ENCODE data around the gene COQ5.

COQ5 gene

GRCh38 chr12:120466560-120467315 is 62.2 kb downstream of the COQ5 start:
- peak; percentile 64 for TF ChIP-seq CTCF (IDR thresholded peaks at IDR 0.05; ENCODE audit: low read length, missing control alignments)
- peak; percentile 57 for DNase-seq (ENCODE audit: low read depth)
- H3K4me3 ChIP-seq (replicated peaks; ENCODE audit: low read depth, low read length) = no peak overlapping the region

DNA sequence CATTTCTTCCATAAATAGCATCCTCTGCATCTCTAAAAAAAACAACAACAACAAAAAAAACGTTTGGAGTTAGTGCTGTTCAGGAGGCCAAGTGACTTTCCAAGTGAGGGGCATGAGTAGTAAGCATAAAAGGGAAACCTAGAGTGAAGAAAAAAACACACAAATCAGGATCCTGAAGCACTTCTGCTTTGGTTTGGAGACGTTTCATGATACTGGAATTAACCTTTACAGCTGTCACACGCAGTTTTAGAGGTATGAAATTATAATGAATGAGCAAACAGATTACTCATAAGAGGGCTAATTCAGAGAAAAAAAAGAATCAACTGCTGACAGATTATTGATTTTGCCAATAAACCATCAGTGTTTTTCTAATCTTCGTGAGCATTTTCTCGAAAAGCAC is 63.2 kb downstream of the COQ5 start:
- no peak for DNase-seq (ENCODE audit: low read depth)
- no peak overlapping the region for H3K4me3 ChIP-seq (replicated peaks; ENCODE audit: low read depth, low read length)
- TF ChIP-seq CTCF (IDR thresholded peaks at IDR 0.05; ENCODE audit: low read length, missing control alignments) = no peak

- H3K4me3 ChIP-seq (replicated peaks; ENCODE audit: low read depth, low read length) = no peak overlapping the region
- no peak for TF ChIP-seq CTCF (IDR thresholded peaks at IDR 0.05; ENCODE audit: low read length, missing control alignments)
- no peak for DNase-seq (ENCODE audit: low read depth)
Measured at GRCh38 chr12:120463712-120464111, 65.2 kb downstream of the COQ5 start.

GRCh38 chr12:120462099-120462640 is 66.8 kb downstream of the COQ5 start:
- TF ChIP-seq CTCF (IDR thresholded peaks at IDR 0.05; ENCODE audit: low read length, missing control alignments) = no peak

GRCh38 chr12:120460157-120460556 is 68.8 kb downstream of the COQ5 start:
- DNase-seq (ENCODE audit: low read depth) = no peak
- no peak for TF ChIP-seq CTCF (IDR thresholded peaks at IDR 0.05; ENCODE audit: low read length, missing control alignments)
- no peak overlapping the region for H3K4me3 ChIP-seq (replicated peaks; ENCODE audit: low read depth, low read length)

More at GRCh38 chr12:120462099-120462640, 66.8 kb downstream of the COQ5 start:
- H3K4me3 ChIP-seq (replicated peaks; ENCODE audit: low read depth, low read length) = no peak overlapping the region
- DNase-seq (ENCODE audit: low read depth) = no peak

DNA sequence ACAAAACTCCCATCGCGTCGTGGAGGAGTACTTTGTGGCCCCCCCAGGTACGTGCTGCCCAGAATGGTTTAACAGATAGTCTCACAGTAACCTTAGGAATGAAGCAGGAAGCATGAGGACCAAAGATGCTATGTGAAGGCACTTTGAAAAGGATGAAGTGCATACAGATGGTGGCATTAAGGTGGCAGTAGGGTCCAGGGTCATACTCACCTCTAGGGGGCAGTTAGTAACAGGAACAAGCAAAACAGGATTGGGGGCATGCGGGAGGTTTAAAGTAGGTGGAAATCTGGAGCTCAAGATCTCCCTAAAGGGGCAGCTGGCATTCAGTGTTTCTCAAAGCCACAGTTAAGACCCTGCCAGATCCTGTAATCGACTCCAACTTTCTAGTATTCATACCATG is 71.8 kb downstream of the COQ5 start:
- H3K4me3 ChIP-seq (replicated peaks; ENCODE audit: low read depth, low read length) = no peak overlapping the region
- DNase-seq (ENCODE audit: low read depth) = peak; percentile 20
- TF ChIP-seq CTCF (IDR thresholded peaks at IDR 0.05; ENCODE audit: low read length, missing control alignments) = peak; percentile 37

DNA sequence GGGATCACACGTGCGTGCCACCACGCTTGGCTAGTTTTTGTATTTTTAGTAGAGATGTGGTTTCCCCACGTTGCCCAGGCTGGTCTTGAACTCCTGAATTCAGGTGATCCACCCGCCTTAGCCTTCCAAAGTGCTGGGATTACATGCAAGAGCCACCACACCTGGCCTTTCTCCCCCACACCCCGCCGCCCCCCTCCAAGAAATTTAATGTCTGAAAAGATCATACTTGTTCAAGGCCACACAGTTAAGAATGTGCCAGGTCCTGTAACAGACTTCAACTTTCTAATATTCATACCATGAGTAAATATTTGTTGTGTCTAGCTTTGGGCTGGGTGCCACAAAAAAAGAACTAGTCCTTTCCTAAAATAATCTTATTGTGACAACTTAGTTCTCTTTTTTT is 73.7 kb downstream of the COQ5 start:
- TF ChIP-seq CTCF (IDR thresholded peaks at IDR 0.05; ENCODE audit: low read length, missing control alignments) = no peak
- H3K4me3 ChIP-seq (replicated peaks; ENCODE audit: low read depth, low read length) = no peak overlapping the region
- no peak for DNase-seq (ENCODE audit: low read depth)
